Measurements from ENCODE around the gene TNS4. TPM values are rescaled to one million over a fixed set of nuclear protein-coding genes. Genes with fewer than 3 reads are reported as not detected.

Gene TNS4
- total and polyA plus RNA-seq, 3 donors from 2014 or later, result 0.09 to 0.16 (median 0.12) TPM

DNA sequence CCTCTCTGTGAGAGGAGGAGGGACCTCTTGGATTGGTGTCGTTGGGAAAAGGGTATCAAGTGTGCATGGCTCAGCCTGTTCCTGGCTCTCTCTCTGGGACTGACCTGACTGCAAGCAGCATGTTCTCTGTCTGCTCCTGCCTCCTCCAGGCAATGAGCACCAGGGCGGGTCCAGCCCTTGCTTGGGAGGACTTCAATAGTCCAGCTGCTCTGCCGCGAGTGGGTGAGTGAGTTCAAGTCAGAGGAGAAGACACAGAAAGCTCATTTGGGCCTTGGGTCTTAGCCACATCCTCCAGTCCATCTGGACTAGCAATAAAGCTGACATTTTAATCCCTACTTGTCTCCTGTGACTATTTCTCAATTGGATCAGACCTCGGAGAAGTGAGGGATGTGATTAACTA is 25.2 kb upstream of the TNS4 start:
- DNase-seq, result peak; percentile 37
- no peaks in the 10 kb centered on the region for H3K9me3 ChIP-seq
- H3K4me1 ChIP-seq, result no peaks in the 10 kb centered on the region
- TF ChIP-seq POLR2A (IDR thresholded peaks at IDR 0.05) (no peak), CTCF (IDR thresholded peaks at IDR 0.05) (no peak)
- peak overlapping the region in 1 of 2 donors; percentile 14 for H3K27ac ChIP-seq
- no peaks in the 10 kb centered on the region for H3K27me3 ChIP-seq
- 39 to 59% methylated on average over 5 of the region's 5 CpGs for WGBS, 2 donors
- no peak overlapping the region for H3K4me3 ChIP-seq
- intact Hi-C loops (cut with DNase I; ENCODE audit: low total_unique reads), result no loop called here
- H3K36me3 ChIP-seq (ENCODE audit: low read depth, missing control alignments), result no peaks in the 10 kb centered on the region

DNA sequence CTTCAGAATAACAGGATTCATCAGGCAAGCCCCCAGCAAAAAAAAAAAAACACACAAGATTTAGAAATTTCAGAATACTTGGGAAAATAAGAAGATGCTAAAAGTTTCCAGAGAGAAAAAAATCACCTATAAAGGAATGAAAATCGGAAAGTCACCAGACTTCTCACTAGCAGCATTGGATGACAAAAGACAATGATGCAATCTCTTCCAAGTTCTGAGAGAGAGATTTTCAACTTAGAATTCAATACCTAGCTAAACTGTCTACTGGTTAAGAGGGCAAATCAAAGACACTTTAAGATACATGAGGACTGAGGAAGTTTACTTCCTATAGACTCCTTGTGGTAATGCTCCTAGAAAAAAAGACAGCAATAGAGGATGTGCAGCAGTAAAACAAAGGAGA is 23.9 kb upstream of the TNS4 start:
- Histone ChIP-seq H3K4me1 (no peaks in the 10 kb centered on the region), H3K4me3 (no peak overlapping the region), H3K27me3 (no peaks in the 10 kb centered on the region), H3K36me3 (ENCODE audit: low read depth, missing control alignments) (no peaks in the 10 kb centered on the region), H3K9me3 (no peaks in the 10 kb centered on the region), H3K27ac (no peak overlapping the region)
- no peak for DNase-seq
- intact Hi-C loops (cut with DNase I; ENCODE audit: low total_unique reads), result no loop called here
- 93 to 96% methylated on average over 1 of the region's 1 CpG for WGBS, 2 donors
- TF ChIP-seq CTCF (IDR thresholded peaks at IDR 0.05), result no peak
- no peak for TF ChIP-seq POLR2A (IDR thresholded peaks at IDR 0.05)

DNA sequence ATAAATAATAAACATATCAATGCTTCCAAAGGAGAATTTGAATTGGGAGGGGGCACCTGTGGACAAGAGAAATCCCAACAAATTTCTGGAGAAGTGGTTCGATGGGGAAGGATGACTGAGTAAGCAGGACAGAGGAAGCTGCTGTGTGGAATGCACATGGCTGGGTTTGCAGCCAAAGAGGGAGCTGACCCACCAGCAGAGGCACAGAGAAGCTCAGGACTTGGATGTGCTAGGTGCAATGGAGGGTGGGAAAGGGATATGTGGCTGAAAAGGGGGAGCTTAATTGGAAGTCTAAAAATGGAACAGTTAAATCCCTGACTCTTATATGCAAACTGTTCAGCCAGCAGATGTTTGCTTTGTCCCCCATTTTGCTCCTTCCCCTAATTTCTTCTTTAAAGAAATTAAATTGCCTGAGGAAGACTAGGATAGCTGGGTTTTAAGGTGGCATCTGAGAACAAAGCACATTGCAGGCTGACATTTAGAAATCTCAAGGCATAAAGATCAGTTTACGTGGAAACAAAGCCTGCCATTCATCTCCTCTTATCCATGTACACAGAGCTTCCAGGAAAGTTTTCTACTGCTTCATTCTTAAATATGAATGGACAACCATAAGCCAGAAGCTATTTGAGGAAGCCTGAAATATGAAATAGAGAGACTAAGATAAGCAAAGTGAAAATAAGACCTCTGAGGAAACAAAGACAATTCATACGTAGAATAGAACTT is 23.0 kb upstream of the TNS4 start:
- TF ChIP-seq CTCF (IDR thresholded peaks at IDR 0.05), result no peak
- no peak for TF ChIP-seq POLR2A (IDR thresholded peaks at IDR 0.05)
- Histone ChIP-seq H3K4me1 (no peaks in the 10 kb centered on the region), H3K4me3 (no peak overlapping the region), H3K27ac (no peak overlapping the region), H3K27me3 (no peaks in the 10 kb centered on the region), H3K9me3 (no peaks in the 10 kb centered on the region), H3K36me3 (ENCODE audit: low read depth, missing control alignments) (no peaks in the 10 kb centered on the region)
- intact Hi-C loops (cut with DNase I; ENCODE audit: low total_unique reads), result no loop called here
- 62 to 67% methylated on average over 3 of the region's 3 CpGs for WGBS, 2 donors
- no peak for DNase-seq

- intact Hi-C loops (cut with DNase I; ENCODE audit: low total_unique reads), result no loop called here
- Histone ChIP-seq H3K9me3 (no peaks in the 10 kb centered on the region), H3K27me3 (no peaks in the 10 kb centered on the region), H3K4me3 (no peak overlapping the region), H3K4me1 (peaks cover 3% of the 10 kb centered on the region), H3K36me3 (ENCODE audit: low read depth, missing control alignments) (no peaks in the 10 kb centered on the region), H3K27ac (no peak overlapping the region)
- no peak for TF ChIP-seq CTCF (IDR thresholded peaks at IDR 0.05)
- TF ChIP-seq POLR2A (IDR thresholded peaks at IDR 0.05), result no peak
- no peak for DNase-seq
- WGBS, 2 donors, result 94 to 95% methylated on average over 3 to 5 of the region's 5 CpGs
Observed at GRCh38 chr17:40522961-40523310, 21.5 kb upstream of the TNS4 start.
